ENCODE results near the gene KLK7. TPM values are rescaled to one million over a fixed set of nuclear protein-coding genes. Genes with fewer than 3 reads are reported as not detected.

Gene KLK7
- total RNA-seq, 1 donor from 2014 or later: not detected

GRCh38 chr19:50939596-50939995 lies 44.1 kb downstream of the KLK7 start:
- no peak for DNase-seq (ENCODE audit: low read depth, low spot score)

- DNase-seq (ENCODE audit: low read depth, low spot score): no peak
These were observed 50.1 kb downstream of the KLK7 start for GRCh38 chr19:50933640-50934039.

GRCh38 chr19:50932690-50933083 lies 51.0 kb downstream of the KLK7 start:
- no peak for DNase-seq (ENCODE audit: low read depth, low spot score)

GRCh38 chr19:50932018-50932689 lies 51.6 kb downstream of the KLK7 start:
- no peak for DNase-seq (ENCODE audit: low read depth, low spot score)

GRCh38 chr19:50931023-50931422 lies 52.7 kb downstream of the KLK7 start:
- DNase-seq (ENCODE audit: low read depth, low spot score): no peak

GRCh38 chr19:50928831-50929230 lies 54.9 kb downstream of the KLK7 start:
- DNase-seq (ENCODE audit: low read depth, low spot score): no peak

Other genes starting within 250 kb of the KLK7 start
- gene GPR32, start 213.5 kb downstream of the KLK7 start, total RNA-seq: not detected in 2 replicates
- not detected in 2 replicates for gene ACP4, start 193.5 kb downstream of the KLK7 start, total RNA-seq
- not detected in 2 replicates for gene KLK1, start 160.1 kb downstream of the KLK7 start, total RNA-seq
- not detected in 2 replicates for gene KLK15, start 150.3 kb downstream of the KLK7 start, total RNA-seq
- gene KLK3, start 129.0 kb downstream of the KLK7 start, total RNA-seq: not detected in 2 replicates
- not detected in 2 replicates for gene KLK2, start 110.5 kb downstream of the KLK7 start, total RNA-seq
- not detected in 2 replicates for gene KLK4, start 72.5 kb downstream of the KLK7 start, total RNA-seq
- not detected in 2 replicates for gene KLK5, start 30.9 kb downstream of the KLK7 start, total RNA-seq
- gene KLK6, start 14.3 kb downstream of the KLK7 start, total RNA-seq: not detected in 2 replicates
- gene KLK8, start 17.7 kb upstream of the KLK7 start, total RNA-seq: not detected in 2 replicates
- gene KLK10, start 35.8 kb upstream of the KLK7 start, total RNA-seq: 0.04 TPM in 1 of 2 replicates, not detected in the other
- not detected in 2 replicates for gene KLK11, start 42.7 kb upstream of the KLK7 start, total RNA-seq
- not detected in 2 replicates for gene KLK12, start 51.1 kb upstream of the KLK7 start, total RNA-seq
- gene KLK13, start 81.2 kb upstream of the KLK7 start, total RNA-seq: not detected in 2 replicates
- not detected in 2 replicates for gene KLK14, start 99.0 kb upstream of the KLK7 start, total RNA-seq
- 6.6 and 10.2 TPM in 2 replicates for gene CTU1, start 124.5 kb upstream of the KLK7 start, total RNA-seq
- gene SIGLEC9, start 141.0 kb upstream of the KLK7 start, total RNA-seq: not detected in 2 replicates
- not detected in 2 replicates for gene SIGLEC7, start 158.4 kb upstream of the KLK7 start, total RNA-seq
- not detected in 2 replicates for gene CD33, start 241.2 kb upstream of the KLK7 start, total RNA-seq